NB4 (cell line): ENCODE results near the gene FAM193B.
A peak's percentile ranks its signal among the peaks of the same experiment; 100 is the strongest.

Experiments
- DNase-seq: peaks from one replicate; pipeline ENCODE4 v3.0.0; 2010; ENCODE audit warnings: low read depth
- H3K4me3 ChIP-seq: one replicate; pipeline ENCODE4 v1.5.1; 2011; ENCODE audit warnings: mild to moderate bottlenecking, low read depth, low read length, moderate library complexity
- MAX ChIP-seq: IDR thresholded peaks from 2 replicates; pipeline ENCODE4 v1.6.1; 2011; ENCODE audit warnings: low read depth, low read length
- MYC ChIP-seq: IDR thresholded peaks from 2 replicates; pipeline ENCODE4 v1.6.1; 2011; ENCODE audit warnings: low read depth, low read length
- POLR2A ChIP-seq: IDR thresholded peaks from 2 replicates; pipeline ENCODE4 v1.6.1; 2011; ENCODE audit warnings: mild to moderate bottlenecking; ENCODE audit not compliant: insufficient read length; ENCODE audit errors: extremely low read depth
- TF ChIP-seq, protein P1 (sequence below): IDR thresholded peaks from one replicate; pipeline ENCODE4 v1.5.1; 2012; ENCODE audit warnings: low read depth, low read length

Gene FAM193B

DNA sequence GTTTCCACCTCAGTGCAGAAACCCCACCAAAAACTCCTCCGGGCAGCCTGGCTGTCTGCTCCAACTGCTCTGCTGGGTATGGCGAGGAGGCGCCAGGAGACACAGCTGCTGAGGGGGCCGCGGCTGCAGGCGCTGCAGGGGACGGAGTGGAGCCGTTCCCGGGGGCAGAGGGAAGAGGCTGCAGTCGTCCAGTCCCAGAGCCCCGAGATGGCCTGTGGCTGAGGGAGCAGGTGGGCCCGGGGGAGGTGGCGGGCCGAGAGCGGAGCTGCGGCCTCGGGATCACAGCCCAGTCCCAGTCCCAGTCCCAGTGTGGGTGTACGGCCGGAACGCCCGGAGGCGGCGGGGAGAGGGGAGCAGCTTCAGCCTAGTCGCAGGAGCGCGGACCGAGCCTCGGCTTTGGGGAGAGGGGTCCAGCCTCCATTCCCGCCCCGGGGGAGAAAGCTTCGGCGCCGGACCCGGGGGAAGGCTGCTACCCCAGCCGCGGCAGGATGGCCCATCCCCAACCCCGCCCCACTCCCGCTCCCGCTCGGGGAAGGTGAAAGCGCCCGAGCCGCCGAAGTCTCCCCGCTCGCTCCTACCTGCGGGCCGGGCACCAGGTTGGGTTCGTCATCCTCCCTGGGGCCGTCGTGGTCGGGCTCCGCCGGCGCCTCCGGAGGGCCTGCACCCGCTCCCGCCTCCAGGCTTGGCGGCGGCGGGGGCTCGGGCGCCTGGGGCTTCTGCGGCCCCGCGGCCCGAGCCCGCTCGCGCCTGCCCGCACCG is 513 bp downstream of the FAM193B start:
- peak overlapping the region; percentile 71 for H3K4me3 ChIP-seq
- TF ChIP-seq MYC (no peak), POLR2A (no peak), MAX (no peak)
- TF ChIP-seq, protein P1, sequence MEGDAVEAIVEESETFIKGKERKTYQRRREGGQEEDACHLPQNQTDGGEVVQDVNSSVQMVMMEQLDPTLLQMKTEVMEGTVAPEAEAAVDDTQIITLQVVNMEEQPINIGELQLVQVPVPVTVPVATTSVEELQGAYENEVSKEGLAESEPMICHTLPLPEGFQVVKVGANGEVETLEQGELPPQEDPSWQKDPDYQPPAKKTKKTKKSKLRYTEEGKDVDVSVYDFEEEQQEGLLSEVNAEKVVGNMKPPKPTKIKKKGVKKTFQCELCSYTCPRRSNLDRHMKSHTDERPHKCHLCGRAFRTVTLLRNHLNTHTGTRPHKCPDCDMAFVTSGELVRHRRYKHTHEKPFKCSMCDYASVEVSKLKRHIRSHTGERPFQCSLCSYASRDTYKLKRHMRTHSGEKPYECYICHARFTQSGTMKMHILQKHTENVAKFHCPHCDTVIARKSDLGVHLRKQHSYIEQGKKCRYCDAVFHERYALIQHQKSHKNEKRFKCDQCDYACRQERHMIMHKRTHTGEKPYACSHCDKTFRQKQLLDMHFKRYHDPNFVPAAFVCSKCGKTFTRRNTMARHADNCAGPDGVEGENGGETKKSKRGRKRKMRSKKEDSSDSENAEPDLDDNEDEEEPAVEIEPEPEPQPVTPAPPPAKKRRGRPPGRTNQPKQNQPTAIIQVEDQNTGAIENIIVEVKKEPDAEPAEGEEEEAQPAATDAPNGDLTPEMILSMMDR = no peak
- peak; percentile 42 for DNase-seq

- TF ChIP-seq MYC (no peak), POLR2A (no peak), MAX (no peak)
- TF ChIP-seq, protein P1 = no peak
- DNase-seq = peak; percentile 43
- H3K4me3 ChIP-seq = peak overlapping the region; percentile 71
These were observed 1.4 kb downstream of the FAM193B start for GRCh38 chr5:177552839-177553455.

- H3K4me3 ChIP-seq = no peak overlapping the region
- no peak for DNase-seq
- TF ChIP-seq, protein P1 = no peak
- TF ChIP-seq MYC (no peak), MAX (no peak), POLR2A (no peak)
These were observed 4.2 kb downstream of the FAM193B start for GRCh38 chr5:177550122-177550521.

DNA sequence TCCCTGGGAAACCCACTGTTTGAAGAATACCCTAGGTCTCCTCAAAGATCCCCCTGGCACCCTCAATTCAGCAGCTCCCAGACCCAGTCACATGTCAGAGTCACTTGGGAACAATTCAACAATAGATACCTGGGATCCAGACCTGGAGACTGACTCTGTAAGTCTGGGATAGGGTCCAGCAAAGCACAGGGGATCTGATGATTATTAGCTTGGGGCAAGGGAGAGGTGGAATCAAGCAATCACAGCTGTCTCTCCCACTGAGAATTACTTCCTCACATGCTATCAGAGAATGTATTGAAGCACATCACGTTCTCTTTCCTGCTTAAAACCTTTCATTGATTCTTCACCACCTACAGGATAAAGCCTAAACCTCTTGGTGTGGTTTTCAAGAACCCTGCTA is 5.9 kb downstream of the FAM193B start:
- DNase-seq = no peak
- H3K4me3 ChIP-seq = no peak overlapping the region
- TF ChIP-seq, protein P1 = no peak
- TF ChIP-seq MAX (no peak), POLR2A (no peak), MYC (no peak)

DNA sequence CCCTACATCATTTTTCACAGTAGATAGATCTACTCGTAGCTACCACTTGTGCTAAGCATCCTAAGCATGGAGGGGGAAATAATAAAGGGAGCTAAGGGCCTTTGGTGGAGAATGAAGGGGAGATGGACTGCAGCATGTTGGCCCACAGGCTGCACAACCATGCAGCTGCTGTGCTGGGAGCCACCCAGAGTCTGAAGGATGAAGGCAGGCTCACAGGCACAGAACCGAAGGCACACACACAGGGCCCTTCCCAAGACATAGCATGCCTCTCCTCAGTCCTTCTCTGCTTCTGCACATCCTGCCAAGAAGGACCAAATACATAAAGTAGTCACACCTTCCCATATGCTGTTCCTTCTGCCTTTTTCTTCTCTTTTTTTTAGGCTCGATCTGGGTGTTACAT is 6.6 kb downstream of the FAM193B start:
- no peak for DNase-seq
- H3K4me3 ChIP-seq = no peak overlapping the region
- TF ChIP-seq MYC (no peak), MAX (no peak), POLR2A (no peak)
- TF ChIP-seq, protein P1 = no peak
